SU-DHL-6 (cell line): ENCODE results near the gene WDR18.

Source experiments
- EZH2phosphoT487 ChIP-seq: fragments of 200-600 bp; sonication (generic), shearing (Covaris generic); conservative IDR thresholded peaks from 2 replicates; pipeline ENCODE4 v1.6.1; 2018; ENCODE audit warnings: mild to moderate bottlenecking, antibody characterized with exemption, low read length, moderate library complexity, mixed read lengths
- TF ChIP-seq, protein P1 (sequence below): fragments of 200-600 bp; sonication (generic); IDR thresholded peaks from one replicate; pipeline ENCODE4 v1.5.1; 2017; ENCODE audit warnings: antibody characterized with exemption, mild to moderate bottlenecking, low read length, moderate library complexity; ENCODE audit not compliant: insufficient read depth, poor library complexity, severe bottlenecking

GRCh38 chr19:1041835-1042685, 57.9 kb downstream of the WDR18 start:
- TF ChIP-seq EZH2phosphoT487 = no peak
- TF ChIP-seq, protein P1, sequence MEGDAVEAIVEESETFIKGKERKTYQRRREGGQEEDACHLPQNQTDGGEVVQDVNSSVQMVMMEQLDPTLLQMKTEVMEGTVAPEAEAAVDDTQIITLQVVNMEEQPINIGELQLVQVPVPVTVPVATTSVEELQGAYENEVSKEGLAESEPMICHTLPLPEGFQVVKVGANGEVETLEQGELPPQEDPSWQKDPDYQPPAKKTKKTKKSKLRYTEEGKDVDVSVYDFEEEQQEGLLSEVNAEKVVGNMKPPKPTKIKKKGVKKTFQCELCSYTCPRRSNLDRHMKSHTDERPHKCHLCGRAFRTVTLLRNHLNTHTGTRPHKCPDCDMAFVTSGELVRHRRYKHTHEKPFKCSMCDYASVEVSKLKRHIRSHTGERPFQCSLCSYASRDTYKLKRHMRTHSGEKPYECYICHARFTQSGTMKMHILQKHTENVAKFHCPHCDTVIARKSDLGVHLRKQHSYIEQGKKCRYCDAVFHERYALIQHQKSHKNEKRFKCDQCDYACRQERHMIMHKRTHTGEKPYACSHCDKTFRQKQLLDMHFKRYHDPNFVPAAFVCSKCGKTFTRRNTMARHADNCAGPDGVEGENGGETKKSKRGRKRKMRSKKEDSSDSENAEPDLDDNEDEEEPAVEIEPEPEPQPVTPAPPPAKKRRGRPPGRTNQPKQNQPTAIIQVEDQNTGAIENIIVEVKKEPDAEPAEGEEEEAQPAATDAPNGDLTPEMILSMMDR = no peak
